H9 (cell line): ENCODE data around the gene C11orf24. TPM values are rescaled to one million over a fixed set of nuclear protein-coding genes. Genes with fewer than 3 reads are reported as not detected.
A peak's percentile ranks its signal among the peaks of the same experiment; 100 is the strongest.

Experiments
- DNase-seq: peaks from one replicate; pipeline ENCODE4 v3.0.0-alpha.2; 2017
- H2AFZ ChIP-seq: one replicate; pipeline ENCODE4 v1.6.1; 2013; ENCODE audit warnings: mild to moderate bottlenecking, low read length, control low read depth, moderate library complexity
- H2AK5ac ChIP-seq: 2 replicates; pipeline ENCODE4 v1.6.1; 2013; ENCODE audit warnings: low read length, control low read depth, mixed read lengths; ENCODE audit not compliant: insufficient read length
- H2BK120ac ChIP-seq: one replicate; pipeline ENCODE4 v1.6.1; 2013; ENCODE audit warnings: low read depth, mild to moderate bottlenecking, low read length, control low read depth, inconsistent platforms; ENCODE audit not compliant: poor library complexity, severe bottlenecking
- H2BK12ac ChIP-seq: 2 replicates; pipeline ENCODE4 v1.6.1; 2013; ENCODE audit warnings: low read length, control low read depth, mixed read lengths, low read depth; ENCODE audit not compliant: insufficient read length
- H2BK15ac ChIP-seq: 2 replicates; pipeline ENCODE4 v1.6.1; 2013; ENCODE audit warnings: low read depth, low read length, control low read depth
- H2BK20ac ChIP-seq: one replicate; pipeline ENCODE4 v1.6.1; 2013; ENCODE audit warnings: low read depth, mild to moderate bottlenecking, low read length, control low read depth, inconsistent platforms; ENCODE audit not compliant: poor library complexity, severe bottlenecking
- H2BK5ac ChIP-seq: 2 replicates; pipeline ENCODE4 v1.6.1; 2013; ENCODE audit warnings: low read length, control low read depth, mixed read lengths; ENCODE audit not compliant: insufficient read length
- H3K14ac ChIP-seq: 2 replicates; pipeline ENCODE4 v1.6.1; 2013; ENCODE audit warnings: low read length, control low read depth; ENCODE audit not compliant: insufficient read depth
- H3K18ac ChIP-seq: 2 replicates; pipeline ENCODE4 v1.6.1; 2013; ENCODE audit warnings: low read depth, mild to moderate bottlenecking, mixed read lengths, low read length, control low read depth; ENCODE audit not compliant: insufficient read length
- H3K23ac ChIP-seq: 2 replicates; pipeline ENCODE4 v1.6.1; 2013; ENCODE audit warnings: low read length, control low read depth, mixed read lengths, low read depth; ENCODE audit not compliant: insufficient read length
- H3K23me2 ChIP-seq: 2 replicates; pipeline ENCODE4 v1.6.1; 2013; ENCODE audit warnings: low read depth, mild to moderate bottlenecking, mixed read lengths, low read length, control low read depth; ENCODE audit not compliant: insufficient read length, poor library complexity, severe bottlenecking
- H3K27ac ChIP-seq: 2 replicates; pipeline ENCODE4 v1.5.1; 2013; ENCODE audit warnings: low read length, control low read depth, mixed read lengths, low read depth; ENCODE audit not compliant: insufficient read length
- H3K27me3 ChIP-seq: 2 replicates; pipeline ENCODE4 v1.6.1; 2013; ENCODE audit warnings: low read length, control low read depth, inconsistent platforms; ENCODE audit not compliant: insufficient read depth
- H3K4ac ChIP-seq: 2 replicates; pipeline ENCODE4 v1.6.1; 2013; ENCODE audit warnings: low read depth, mild to moderate bottlenecking, control low read depth, inconsistent platforms, low read length, moderate library complexity
- H3K4me1 ChIP-seq: 2 replicates; pipeline ENCODE4 v1.6.1; 2013; ENCODE audit warnings: low read length, control low read depth, inconsistent platforms; ENCODE audit not compliant: insufficient read depth
- H3K4me2 ChIP-seq: 2 replicates; pipeline ENCODE4 v1.6.1; 2013; ENCODE audit warnings: low read length, control low read depth, mixed read lengths; ENCODE audit not compliant: insufficient read length, insufficient read depth
- H3K56ac ChIP-seq: 2 replicates; pipeline ENCODE4 v1.6.1; 2013; ENCODE audit warnings: low read depth, mild to moderate bottlenecking, mixed read lengths, low read length, control low read depth; ENCODE audit not compliant: insufficient read length
- H3K79me1 ChIP-seq: 2 replicates; pipeline ENCODE4 v1.6.1; 2013; ENCODE audit warnings: low read depth, mild to moderate bottlenecking, moderate library complexity, low read length, control low read depth, inconsistent platforms; ENCODE audit not compliant: insufficient read depth, poor library complexity, severe bottlenecking
- H3K79me2 ChIP-seq: 2 replicates; pipeline ENCODE4 v1.6.1; 2013; ENCODE audit warnings: low read length, control low read depth, inconsistent platforms; ENCODE audit not compliant: insufficient read depth
- H3K9ac ChIP-seq: 2 replicates; pipeline ENCODE4 v1.6.1; 2013; ENCODE audit warnings: low read length, control low read depth, mixed read lengths; ENCODE audit not compliant: insufficient read length; ENCODE audit errors: extremely low read depth
- H3K9me3 ChIP-seq: one replicate; pipeline ENCODE4 v1.6.1; 2013; ENCODE audit warnings: low read depth, low read length, inconsistent platforms; ENCODE audit not compliant: control insufficient read depth
- H3T11ph ChIP-seq: one replicate; pipeline ENCODE4 v1.6.1; 2013; ENCODE audit warnings: mild to moderate bottlenecking, low read length, control low read depth, inconsistent platforms
- H4K20me1 ChIP-seq: one replicate; pipeline ENCODE4 v1.6.1; 2013; ENCODE audit not compliant: control insufficient read depth, insufficient read length, insufficient read depth
- H4K5ac ChIP-seq: 2 replicates; pipeline ENCODE4 v1.6.1; 2013; ENCODE audit warnings: low read depth, mild to moderate bottlenecking, mixed read lengths, low read length, control low read depth; ENCODE audit not compliant: insufficient read length
- H4K8ac ChIP-seq: replicated peaks from 2 replicates; pipeline ENCODE4 v1.6.1; 2013; ENCODE audit warnings: low read length, control low read depth, mixed read lengths, low read depth; ENCODE audit not compliant: insufficient read length
- H4K91ac ChIP-seq: 2 replicates; pipeline ENCODE4 v1.6.1; 2013; ENCODE audit warnings: low read depth, mild to moderate bottlenecking, moderate library complexity, mixed read lengths, low read length, control low read depth; ENCODE audit not compliant: insufficient read length
- H3K27ac Mint-ChIP-seq, 3 experiments: 2 replicates in 2 of 3; 3 replicates in 1 of 3; pipeline ENCODE4 v1.8.0; 2020 to 2021; ENCODE audit warnings: mixed read lengths in 3 of 3, mild to moderate bottlenecking in 1 of 3, moderate library complexity in 1 of 3
- H3K27me3 Mint-ChIP-seq: 2 replicates; pipeline ENCODE4 v1.8.0; 2021; ENCODE audit warnings: low read depth, mild to moderate bottlenecking, moderate library complexity, mixed read lengths
- H3K36me3 Mint-ChIP-seq, 3 experiments: 2 replicates in 2 of 3; 3 replicates in 1 of 3; pipeline ENCODE4 v1.8.0; 2020 to 2021; ENCODE audit warnings: low read depth in 3 of 3, mixed read lengths in 3 of 3; ENCODE audit not compliant: insufficient read depth in 1 of 3
- H3K4me1 Mint-ChIP-seq, 2 experiments: 2 replicates each; pipeline ENCODE4 v1.8.0; 2020; ENCODE audit warnings: mixed read lengths in 2 of 2
- H3K4me3 Mint-ChIP-seq, 2 experiments: 2 replicates in 1 of 2; 3 replicates in 1 of 2; pipeline ENCODE4 v1.8.0; 2020 to 2021; ENCODE audit warnings: mild to moderate bottlenecking in 2 of 2, mixed read lengths in 2 of 2, moderate library complexity in 1 of 2
- H3K9me3 Mint-ChIP-seq, 2 experiments: 2 replicates in 1 of 2; 3 replicates in 1 of 2; pipeline ENCODE4 v1.8.0; 2020; ENCODE audit warnings: mild to moderate bottlenecking in 2 of 2, mixed read lengths in 2 of 2, moderate library complexity in 1 of 2
- CTCF ChIP-seq: fragments of 200-600 bp; sonication (generic); conservative IDR thresholded peaks from 3 replicates; pipeline ENCODE4 v1.8.0; 2021; ENCODE audit warnings: antibody characterized with exemption, mild to moderate bottlenecking
- WGBS: extraction: QIAGEN DNeasy Blood & Tissue Kit; methylation state at CpG from one replicate; pipeline ENCODE4 v1.1.7; 2013; ENCODE audit warnings: missing lambda C conversion rate, low lambda C conversion rate, mixed read lengths; ENCODE audit not compliant: insufficient read length; ENCODE audit errors: extremely low coverage; 5-methylcytosine and 5-hydroxymethylcytosine counted together
- total RNA-seq: library from RNA; stranded (reverse); gene quantifications from 2 replicates; pipeline ENCODE4 v1.2.1, GENCODE V29; 2021

C11orf24 gene
- total RNA-seq, 1 experiment from 2014 or later, result 46.8 TPM

- Histone ChIP-seq H2AFZ (no peak overlapping the region), H3T11ph (no peak overlapping the region), H3K4ac (no peak overlapping the region), H4K5ac (no peak overlapping the region), H2BK5ac (no peak overlapping the region), H3K23ac (no peak overlapping the region), H3K18ac (no peak overlapping the region), H2BK15ac (no peak overlapping the region), H2BK12ac (no peak overlapping the region), H3K4me1 (no peaks in the 10 kb centered on the region), H3K23me2 (no peaks in the 10 kb centered on the region), H2BK120ac (no peak overlapping the region), H3K14ac (no peak overlapping the region), H2BK20ac (no peak overlapping the region), H3K27ac (no peak overlapping the region), H2AK5ac (no peak overlapping the region), H3K56ac (no peak overlapping the region), H4K20me1 (no peaks in the 10 kb centered on the region), H3K4me2 (no peak overlapping the region), H3K79me1 (no peaks in the 10 kb centered on the region), H3K27me3 (no peaks in the 10 kb centered on the region), H3K9ac (no peak overlapping the region), H4K91ac (no peak overlapping the region), H4K8ac (no peak overlapping the region), H3K9me3 (no peaks in the 10 kb centered on the region), H3K79me2 (no peaks in the 10 kb centered on the region)
- H3K4me1 Mint-ChIP-seq, result no peaks in the 10 kb centered on the region; a peak in 1 of 4 replicates
- H3K27ac Mint-ChIP-seq, result no peak overlapping the region; a peak in 1 of 7 replicates
- DNase-seq, result peak; percentile 6
- H3K4me3 Mint-ChIP-seq, result no peak overlapping the region
- H3K36me3 Mint-ChIP-seq, result peaks cover 43 to 74% (median 64%) of the 10 kb centered on the region in 3 experiments
- TF ChIP-seq CTCF, result no peak
- no peaks in the 10 kb centered on the region; a peak in 1 of 5 replicates for H3K9me3 Mint-ChIP-seq
- no CpG with 5 or more reads among the region's 1 CpG for WGBS
- no peaks in the 10 kb centered on the region; the same call in 1 of the 2 replicates for H3K27me3 Mint-ChIP-seq
Observed at GRCh38 chr11:68264244-68264643, 7.5 kb downstream of the C11orf24 start.
